NB4 (cell line): ENCODE results near the gene BARD1.

Experiments
- CTCF ChIP-seq: IDR thresholded peaks from one replicate; pipeline ENCODE4 v1.5.1; 2012; ENCODE audit warnings: low read depth, low read length
- MAX ChIP-seq: IDR thresholded peaks from 2 replicates; pipeline ENCODE4 v1.6.1; 2011; ENCODE audit warnings: low read depth, low read length
- POLR2A ChIP-seq: IDR thresholded peaks from 2 replicates; pipeline ENCODE4 v1.6.1; 2011; ENCODE audit warnings: mild to moderate bottlenecking; ENCODE audit not compliant: insufficient read length; ENCODE audit errors: extremely low read depth

GRCh38 chr2:214836568-214836967 is 27.1 kb upstream of the BARD1 start:
- TF ChIP-seq CTCF (no peak), POLR2A (no peak), MAX (no peak)
